Mammary epithelial cell (primary cell): ENCODE results near the gene PNPO.

Experiments
- CTCF ChIP-seq, 2 donors: IDR thresholded peaks in 1 of 2; conservative IDR thresholded peaks in 1 of 2; 2 replicates each; pipeline ENCODE4 v1.5.1; 2011 to 2012; ENCODE audit warnings: inconsistent platforms in 2 of 2, low read length in 2 of 2, mild to moderate bottlenecking in 2 of 2, control low read depth in 1 of 2, low read depth in 1 of 2; ENCODE audit not compliant: insufficient read depth in 1 of 2; ENCODE audit errors: extremely low read depth in 1 of 2
- EZH2 ChIP-seq: IDR thresholded peaks from 2 replicates; pipeline ENCODE4 v1.6.1; 2012; ENCODE audit warnings: low read length, inconsistent platforms, borderline replicate concordance

GRCh38 chr17:47917581-47917980 is 23.8 kb upstream of the PNPO start:
- TF ChIP-seq CTCF (conservative IDR thresholded peaks at IDR 0.05 in 1 of 2, IDR thresholded peaks at IDR 0.05 in 1 of 2; ENCODE audit: extremely low read depth in 1 of 2, insufficient read depth in 1 of 2, low read depth in 1 of 2, low read length in 2 of 2) (no peak), EZH2 (no peak)
